Stimulated activated CD8-positive, alpha-beta memory T cell treated with anti-CD3 and anti-CD28 coated beads, Interleukin-12 subunit alpha, Interleukin-12 subunit beta, amount 100 ng/mL, for 4 hours (primary cell): ENCODE data around the gene GAPVD1.
A peak's percentile ranks its signal among the peaks of the same experiment; 100 is the strongest.

Source experiments
- DNase-seq: peaks from one replicate; pipeline ENCODE4 v3.0.0-alpha.2; 2020; ENCODE audit warnings: low read depth

Gene GAPVD1

DNA sequence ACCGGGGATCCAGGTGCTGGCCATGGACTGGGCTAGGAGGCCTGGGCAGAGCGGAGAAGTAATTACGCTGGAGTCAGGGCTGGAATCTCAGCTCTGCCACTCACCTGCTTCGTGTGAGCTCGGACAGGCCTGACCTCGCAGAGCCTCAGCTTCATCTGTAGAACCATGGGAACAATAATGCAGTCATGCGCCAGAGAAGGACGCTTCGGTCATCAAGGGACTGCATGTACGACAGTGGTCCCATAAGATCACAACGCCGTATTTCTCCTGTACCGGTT lies 145.1 kb downstream of the GAPVD1 start:
- no peak for DNase-seq

GRCh38 chr9:125407432-125407973 lies 145.9 kb downstream of the GAPVD1 start:
- no peak for DNase-seq

DNA sequence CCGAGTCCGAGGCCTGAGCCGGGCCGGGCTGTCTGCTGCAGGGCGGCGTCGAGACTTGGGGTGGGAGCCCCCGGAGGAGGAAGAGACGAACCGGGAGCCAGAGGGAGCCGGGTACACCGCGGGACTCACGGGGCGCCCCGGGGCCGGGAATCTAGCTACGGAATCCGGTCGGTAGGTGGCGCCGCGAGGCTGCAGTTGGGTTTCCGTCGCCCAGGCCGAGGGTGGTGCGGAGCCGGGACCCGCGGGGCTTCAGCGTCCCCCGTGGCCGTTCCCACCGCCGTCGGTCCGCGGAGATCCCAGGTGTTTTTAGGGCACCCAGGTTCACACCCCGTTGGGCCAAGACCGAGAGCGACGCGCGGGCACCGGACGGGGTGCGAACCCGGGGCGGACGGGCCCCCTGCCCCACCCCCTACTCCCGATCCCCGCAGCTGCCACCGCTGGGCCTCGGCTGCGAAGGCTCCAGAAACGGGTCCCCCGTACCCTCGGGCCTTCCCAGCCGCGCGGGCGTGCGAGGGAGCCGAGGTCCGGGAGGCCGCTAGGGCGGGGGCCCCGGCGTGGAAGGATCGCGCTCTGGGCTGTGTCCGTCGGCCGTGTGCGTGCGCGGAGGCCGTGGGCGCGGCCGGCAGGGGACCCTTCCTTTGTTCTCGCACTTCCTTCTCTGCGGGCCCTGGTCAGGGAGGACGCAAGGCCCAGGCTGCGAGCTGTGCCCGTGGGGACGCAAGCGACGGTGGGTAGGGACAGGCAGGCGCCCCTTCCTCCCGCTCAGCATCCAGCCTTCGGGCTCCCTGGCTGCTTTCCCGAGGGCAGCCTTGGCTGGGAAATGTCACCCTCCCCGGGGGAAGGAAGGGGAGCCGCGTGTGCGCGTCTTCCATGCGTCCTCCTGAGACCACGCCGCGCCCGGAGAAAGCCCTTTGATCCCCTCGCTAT lies 146.6 kb downstream of the GAPVD1 start:
- DNase-seq: peak; percentile 62

GRCh38 chr9:125409217-125409636 lies 147.6 kb downstream of the GAPVD1 start:
- DNase-seq: no peak

- no peak for DNase-seq
Observed at GRCh38 chr9:125409637-125410521, 148.3 kb downstream of the GAPVD1 start.

DNA sequence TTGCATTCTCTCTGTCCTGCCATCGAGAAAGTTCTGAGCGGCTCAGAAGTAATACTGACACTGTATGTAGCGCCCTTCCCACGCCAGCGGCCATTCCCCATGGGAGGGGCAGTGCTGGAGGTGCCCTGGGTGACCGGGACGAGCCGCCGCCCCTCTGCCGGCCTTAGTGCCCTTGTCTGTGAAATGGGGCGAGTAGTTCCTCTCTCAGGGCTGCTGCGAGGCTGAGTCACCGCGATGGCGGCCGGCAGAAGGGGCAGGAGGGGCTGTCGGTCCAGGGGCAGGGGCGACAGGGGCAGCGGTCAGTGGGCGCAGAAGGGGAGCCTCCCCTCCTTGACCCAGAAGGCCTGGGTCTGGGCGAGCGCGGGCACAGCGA lies 148.9 kb downstream of the GAPVD1 start:
- no peak for DNase-seq

DNA sequence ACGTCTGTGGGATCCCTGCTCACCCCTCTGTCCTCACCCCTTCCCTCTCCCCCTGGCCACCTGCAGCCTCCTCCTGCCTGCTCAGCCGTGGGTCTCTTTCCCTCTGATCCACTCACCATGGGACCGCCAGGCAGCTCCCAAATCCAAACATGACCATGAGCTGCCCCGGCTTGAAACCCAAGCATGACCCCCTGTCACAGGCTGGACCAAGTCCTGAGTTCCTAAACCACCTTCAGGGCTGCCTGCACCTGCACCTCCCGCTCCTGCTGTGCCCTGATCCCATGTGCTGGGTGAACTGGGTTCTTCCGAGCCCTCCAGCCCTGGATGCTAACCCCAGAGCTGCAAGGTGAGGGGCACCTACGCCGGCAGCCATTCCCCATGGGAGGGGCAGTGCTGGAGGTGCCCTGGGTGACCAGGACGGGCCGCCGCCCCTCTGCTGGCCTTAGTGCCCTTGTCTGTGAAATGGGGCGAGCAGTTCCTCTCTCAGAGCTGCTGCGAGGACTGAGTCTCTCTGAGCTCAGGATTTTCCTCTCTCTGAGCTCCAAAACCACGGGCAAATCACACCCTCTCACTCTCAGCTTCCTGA lies 149.6 kb downstream of the GAPVD1 start:
- DNase-seq: no peak

DNA sequence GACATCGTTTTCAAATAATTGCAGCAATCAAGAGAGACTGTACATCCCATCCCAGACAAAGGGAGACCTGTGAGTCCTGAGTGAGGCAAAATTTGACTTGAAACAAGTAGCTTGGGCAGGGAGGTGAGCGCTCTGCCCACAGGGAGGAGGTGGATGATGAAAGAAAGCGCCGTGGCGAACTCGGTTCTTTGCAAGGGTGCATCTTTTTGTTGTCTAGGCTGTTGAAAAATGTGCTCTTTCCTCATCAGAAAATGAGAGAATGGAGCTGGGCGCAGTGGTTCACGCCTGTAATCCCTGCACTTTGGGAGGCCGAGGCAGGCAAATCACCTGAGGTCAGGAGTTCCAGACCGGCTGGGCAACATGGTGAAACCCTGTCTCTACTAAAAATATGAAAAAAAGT lies 150.5 kb downstream of the GAPVD1 start:
- DNase-seq: no peak

DNA sequence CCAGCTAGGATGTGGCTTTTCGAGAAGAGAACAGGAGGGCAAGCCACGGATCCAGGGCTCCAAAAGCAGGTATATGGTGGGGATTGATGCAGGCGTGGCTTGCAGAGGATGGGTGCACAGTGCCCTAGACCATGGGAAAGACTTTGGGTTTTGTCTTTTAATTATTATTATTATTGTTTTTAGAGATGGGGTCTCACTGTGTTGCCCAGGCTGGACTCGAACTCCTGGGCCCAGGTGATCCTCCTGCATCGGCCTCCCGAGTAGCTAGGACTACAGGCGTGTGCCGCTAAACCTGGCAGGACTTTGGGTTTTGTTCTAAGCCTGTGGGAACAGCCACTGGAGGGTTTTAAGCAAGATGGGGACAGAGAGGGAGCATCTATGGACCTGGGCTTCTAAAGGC lies 152.0 kb downstream of the GAPVD1 start:
- DNase-seq: no peak

- DNase-seq: no peak
Observed at GRCh38 chr9:125415583-125416460, 154.2 kb downstream of the GAPVD1 start.

GRCh38 chr9:125416517-125416916 lies 154.9 kb downstream of the GAPVD1 start:
- no peak for DNase-seq
